H9 (cell line): ENCODE results near the gene NOTUM. TPM values are rescaled to one million over a fixed set of nuclear protein-coding genes. Genes with fewer than 3 reads are reported as not detected.

ENCODE experiments used
- DNase-seq: peaks from one replicate; pipeline ENCODE4 v3.0.0-alpha.2; 2017
- H2AFZ ChIP-seq: one replicate; pipeline ENCODE4 v1.6.1; 2013; ENCODE audit warnings: mild to moderate bottlenecking, low read length, control low read depth, moderate library complexity
- H2AK5ac ChIP-seq: 2 replicates; pipeline ENCODE4 v1.6.1; 2013; ENCODE audit warnings: low read length, control low read depth, mixed read lengths; ENCODE audit not compliant: insufficient read length
- H2BK120ac ChIP-seq: one replicate; pipeline ENCODE4 v1.6.1; 2013; ENCODE audit warnings: low read depth, mild to moderate bottlenecking, low read length, control low read depth, inconsistent platforms; ENCODE audit not compliant: poor library complexity, severe bottlenecking
- H2BK12ac ChIP-seq: 2 replicates; pipeline ENCODE4 v1.6.1; 2013; ENCODE audit warnings: low read length, control low read depth, mixed read lengths, low read depth; ENCODE audit not compliant: insufficient read length
- H2BK15ac ChIP-seq: 2 replicates; pipeline ENCODE4 v1.6.1; 2013; ENCODE audit warnings: low read depth, low read length, control low read depth
- H2BK20ac ChIP-seq: one replicate; pipeline ENCODE4 v1.6.1; 2013; ENCODE audit warnings: low read depth, mild to moderate bottlenecking, low read length, control low read depth, inconsistent platforms; ENCODE audit not compliant: poor library complexity, severe bottlenecking
- H2BK5ac ChIP-seq: 2 replicates; pipeline ENCODE4 v1.6.1; 2013; ENCODE audit warnings: low read length, control low read depth, mixed read lengths; ENCODE audit not compliant: insufficient read length
- H3K14ac ChIP-seq: 2 replicates; pipeline ENCODE4 v1.6.1; 2013; ENCODE audit warnings: low read length, control low read depth; ENCODE audit not compliant: insufficient read depth
- H3K18ac ChIP-seq: 2 replicates; pipeline ENCODE4 v1.6.1; 2013; ENCODE audit warnings: low read depth, mild to moderate bottlenecking, mixed read lengths, low read length, control low read depth; ENCODE audit not compliant: insufficient read length
- H3K23ac ChIP-seq: 2 replicates; pipeline ENCODE4 v1.6.1; 2013; ENCODE audit warnings: low read length, control low read depth, mixed read lengths, low read depth; ENCODE audit not compliant: insufficient read length
- H3K23me2 ChIP-seq: 2 replicates; pipeline ENCODE4 v1.6.1; 2013; ENCODE audit warnings: low read depth, mild to moderate bottlenecking, mixed read lengths, low read length, control low read depth; ENCODE audit not compliant: insufficient read length, poor library complexity, severe bottlenecking
- H3K27ac ChIP-seq: 2 replicates; pipeline ENCODE4 v1.5.1; 2013; ENCODE audit warnings: low read length, control low read depth, mixed read lengths, low read depth; ENCODE audit not compliant: insufficient read length
- H3K27me3 ChIP-seq: 2 replicates; pipeline ENCODE4 v1.6.1; 2013; ENCODE audit warnings: low read length, control low read depth, inconsistent platforms; ENCODE audit not compliant: insufficient read depth
- H3K4ac ChIP-seq: 2 replicates; pipeline ENCODE4 v1.6.1; 2013; ENCODE audit warnings: low read depth, mild to moderate bottlenecking, control low read depth, inconsistent platforms, low read length, moderate library complexity
- H3K4me1 ChIP-seq: 2 replicates; pipeline ENCODE4 v1.6.1; 2013; ENCODE audit warnings: low read length, control low read depth, inconsistent platforms; ENCODE audit not compliant: insufficient read depth
- H3K4me2 ChIP-seq: 2 replicates; pipeline ENCODE4 v1.6.1; 2013; ENCODE audit warnings: low read length, control low read depth, mixed read lengths; ENCODE audit not compliant: insufficient read length, insufficient read depth
- H3K56ac ChIP-seq: 2 replicates; pipeline ENCODE4 v1.6.1; 2013; ENCODE audit warnings: low read depth, mild to moderate bottlenecking, mixed read lengths, low read length, control low read depth; ENCODE audit not compliant: insufficient read length
- H3K79me1 ChIP-seq: 2 replicates; pipeline ENCODE4 v1.6.1; 2013; ENCODE audit warnings: low read depth, mild to moderate bottlenecking, moderate library complexity, low read length, control low read depth, inconsistent platforms; ENCODE audit not compliant: insufficient read depth, poor library complexity, severe bottlenecking
- H3K79me2 ChIP-seq: 2 replicates; pipeline ENCODE4 v1.6.1; 2013; ENCODE audit warnings: low read length, control low read depth, inconsistent platforms; ENCODE audit not compliant: insufficient read depth
- H3K9ac ChIP-seq: 2 replicates; pipeline ENCODE4 v1.6.1; 2013; ENCODE audit warnings: low read length, control low read depth, mixed read lengths; ENCODE audit not compliant: insufficient read length; ENCODE audit errors: extremely low read depth
- H3K9me3 ChIP-seq: one replicate; pipeline ENCODE4 v1.6.1; 2013; ENCODE audit warnings: low read depth, low read length, inconsistent platforms; ENCODE audit not compliant: control insufficient read depth
- H3T11ph ChIP-seq: one replicate; pipeline ENCODE4 v1.6.1; 2013; ENCODE audit warnings: mild to moderate bottlenecking, low read length, control low read depth, inconsistent platforms
- H4K20me1 ChIP-seq: one replicate; pipeline ENCODE4 v1.6.1; 2013; ENCODE audit not compliant: control insufficient read depth, insufficient read length, insufficient read depth
- H4K5ac ChIP-seq: 2 replicates; pipeline ENCODE4 v1.6.1; 2013; ENCODE audit warnings: low read depth, mild to moderate bottlenecking, mixed read lengths, low read length, control low read depth; ENCODE audit not compliant: insufficient read length
- H4K8ac ChIP-seq: replicated peaks from 2 replicates; pipeline ENCODE4 v1.6.1; 2013; ENCODE audit warnings: low read length, control low read depth, mixed read lengths, low read depth; ENCODE audit not compliant: insufficient read length
- H4K91ac ChIP-seq: 2 replicates; pipeline ENCODE4 v1.6.1; 2013; ENCODE audit warnings: low read depth, mild to moderate bottlenecking, moderate library complexity, mixed read lengths, low read length, control low read depth; ENCODE audit not compliant: insufficient read length
- H3K27ac Mint-ChIP-seq, 3 experiments: 2 replicates in 2 of 3; 3 replicates in 1 of 3; pipeline ENCODE4 v1.8.0; 2020 to 2021; ENCODE audit warnings: mixed read lengths in 3 of 3, mild to moderate bottlenecking in 1 of 3, moderate library complexity in 1 of 3
- H3K27me3 Mint-ChIP-seq: 2 replicates; pipeline ENCODE4 v1.8.0; 2021; ENCODE audit warnings: low read depth, mild to moderate bottlenecking, moderate library complexity, mixed read lengths
- H3K36me3 Mint-ChIP-seq, 3 experiments: 2 replicates in 2 of 3; 3 replicates in 1 of 3; pipeline ENCODE4 v1.8.0; 2020 to 2021; ENCODE audit warnings: low read depth in 3 of 3, mixed read lengths in 3 of 3; ENCODE audit not compliant: insufficient read depth in 1 of 3
- H3K4me1 Mint-ChIP-seq, 2 experiments: 2 replicates each; pipeline ENCODE4 v1.8.0; 2020; ENCODE audit warnings: mixed read lengths in 2 of 2
- H3K4me3 Mint-ChIP-seq, 2 experiments: 2 replicates in 1 of 2; 3 replicates in 1 of 2; pipeline ENCODE4 v1.8.0; 2020 to 2021; ENCODE audit warnings: mild to moderate bottlenecking in 2 of 2, mixed read lengths in 2 of 2, moderate library complexity in 1 of 2
- H3K9me3 Mint-ChIP-seq, 2 experiments: 2 replicates in 1 of 2; 3 replicates in 1 of 2; pipeline ENCODE4 v1.8.0; 2020; ENCODE audit warnings: mild to moderate bottlenecking in 2 of 2, mixed read lengths in 2 of 2, moderate library complexity in 1 of 2
- WGBS: extraction: QIAGEN DNeasy Blood & Tissue Kit; methylation state at CpG from one replicate; pipeline ENCODE4 v1.1.7; 2013; ENCODE audit warnings: missing lambda C conversion rate, low lambda C conversion rate, mixed read lengths; ENCODE audit not compliant: insufficient read length; ENCODE audit errors: extremely low coverage; 5-methylcytosine and 5-hydroxymethylcytosine counted together
- total RNA-seq: library from RNA; stranded (reverse); gene quantifications from 2 replicates; pipeline ENCODE4 v1.2.1, GENCODE V29; 2021
- TF ChIP-seq, protein P1 (sequence below): fragments of 200-600 bp; sonication (generic); conservative IDR thresholded peaks from 3 replicates; pipeline ENCODE4 v1.8.0; 2021; ENCODE audit warnings: antibody characterized with exemption, mild to moderate bottlenecking

NOTUM gene
- total RNA-seq, 1 experiment from 2014 or later: 2.1 TPM

DNA sequence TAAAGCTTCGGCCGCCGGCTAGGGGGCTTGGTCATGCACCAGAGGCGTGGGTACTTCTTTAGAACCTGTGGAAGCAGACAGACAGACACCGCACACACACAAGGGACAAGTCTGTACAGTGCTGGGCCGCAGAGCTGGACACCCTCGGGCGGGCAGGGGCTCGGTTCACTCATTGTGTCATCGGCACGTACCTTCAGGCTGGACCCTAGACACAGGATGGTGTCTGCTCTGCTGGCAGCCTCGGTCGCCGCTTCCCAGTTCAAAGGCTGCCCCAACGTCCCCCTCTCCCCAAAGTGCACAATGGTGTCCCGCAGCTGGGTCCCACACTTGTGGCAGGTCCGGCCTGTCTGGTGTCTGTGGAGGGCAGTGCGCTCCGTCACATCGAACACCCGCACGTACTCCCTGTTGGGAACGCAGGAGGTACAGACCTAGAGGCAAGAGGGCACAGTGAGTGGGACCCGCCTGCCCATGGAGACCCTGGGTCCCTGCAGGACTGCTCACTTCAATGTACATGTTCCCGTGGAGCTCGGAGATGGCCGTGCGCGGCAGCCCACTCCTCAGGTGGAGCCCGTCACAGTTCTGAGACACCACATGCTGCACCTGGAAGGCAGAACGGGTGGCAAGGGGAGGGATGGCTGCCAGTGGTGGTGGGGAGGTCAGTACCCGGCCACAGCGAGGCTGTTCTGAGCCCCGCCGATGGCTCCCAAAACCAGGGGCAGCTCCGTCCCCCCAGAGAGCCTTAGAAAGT lies 46.7 kb downstream of the NOTUM start:
- no peak overlapping the region for H3T11ph ChIP-seq
- H2BK5ac ChIP-seq: no peak overlapping the region
- no peak overlapping the region for H3K9ac ChIP-seq
- Mint-ChIP-seq H3K36me3 (peaks cover 17 to 40% (median 38%) of the 10 kb centered on the region in 3 experiments; a peak in 6 of 7 replicates), H3K27me3 (no peaks in the 10 kb centered on the region), H3K27ac (no peak overlapping the region), H3K9me3 (no peaks in the 10 kb centered on the region; a peak in 1 of 5 replicates), H3K4me1 (peaks cover 11 to 16% of the 10 kb centered on the region in 2 experiments), H3K4me3 (no peak overlapping the region)
- no peaks in the 10 kb centered on the region for H3K4me1 ChIP-seq
- no peak overlapping the region for H2BK12ac ChIP-seq
- TF ChIP-seq, protein P1, sequence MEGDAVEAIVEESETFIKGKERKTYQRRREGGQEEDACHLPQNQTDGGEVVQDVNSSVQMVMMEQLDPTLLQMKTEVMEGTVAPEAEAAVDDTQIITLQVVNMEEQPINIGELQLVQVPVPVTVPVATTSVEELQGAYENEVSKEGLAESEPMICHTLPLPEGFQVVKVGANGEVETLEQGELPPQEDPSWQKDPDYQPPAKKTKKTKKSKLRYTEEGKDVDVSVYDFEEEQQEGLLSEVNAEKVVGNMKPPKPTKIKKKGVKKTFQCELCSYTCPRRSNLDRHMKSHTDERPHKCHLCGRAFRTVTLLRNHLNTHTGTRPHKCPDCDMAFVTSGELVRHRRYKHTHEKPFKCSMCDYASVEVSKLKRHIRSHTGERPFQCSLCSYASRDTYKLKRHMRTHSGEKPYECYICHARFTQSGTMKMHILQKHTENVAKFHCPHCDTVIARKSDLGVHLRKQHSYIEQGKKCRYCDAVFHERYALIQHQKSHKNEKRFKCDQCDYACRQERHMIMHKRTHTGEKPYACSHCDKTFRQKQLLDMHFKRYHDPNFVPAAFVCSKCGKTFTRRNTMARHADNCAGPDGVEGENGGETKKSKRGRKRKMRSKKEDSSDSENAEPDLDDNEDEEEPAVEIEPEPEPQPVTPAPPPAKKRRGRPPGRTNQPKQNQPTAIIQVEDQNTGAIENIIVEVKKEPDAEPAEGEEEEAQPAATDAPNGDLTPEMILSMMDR: no peak
- peaks cover 11% of the 10 kb centered on the region for H3K23me2 ChIP-seq
- H4K91ac ChIP-seq: no peak overlapping the region
- H3K79me1 ChIP-seq: no peaks in the 10 kb centered on the region
- no peaks in the 10 kb centered on the region for H3K27me3 ChIP-seq
- no peak overlapping the region for H3K4me2 ChIP-seq
- H2BK120ac ChIP-seq: no peak overlapping the region
- H4K8ac ChIP-seq: no peak overlapping the region
- no peak overlapping the region for H2BK20ac ChIP-seq
- no peaks in the 10 kb centered on the region for H4K20me1 ChIP-seq
- no peak for DNase-seq
- no peak overlapping the region for H2BK15ac ChIP-seq
- H4K5ac ChIP-seq: no peak overlapping the region
- H3K18ac ChIP-seq: no peak overlapping the region
- H2AFZ ChIP-seq: no peak overlapping the region
- no peaks in the 10 kb centered on the region; the same call in 1 of the 2 replicates for H3K79me2 ChIP-seq
- H3K23ac ChIP-seq: no peak overlapping the region
- H3K56ac ChIP-seq: no peak overlapping the region
- H3K9me3 ChIP-seq: no peaks in the 10 kb centered on the region
- no peak overlapping the region for H3K4ac ChIP-seq
- H3K27ac ChIP-seq: no peak overlapping the region
- no CpG with 5 or more reads among the region's 36 CpGs for WGBS
- H3K14ac ChIP-seq: no peak overlapping the region
- no peak overlapping the region for H2AK5ac ChIP-seq
